LNCaP clone FGC (cell line): ENCODE data around the gene DNAH14.

Experiments
- DNase-seq: peaks from one replicate; pipeline ENCODE4 v3.0.0-alpha.2; 2011; ENCODE audit warnings: low read depth
- H3K4me3 ChIP-seq: 2 replicates; pipeline ENCODE4 v1.5.1; 2011; ENCODE audit warnings: mild to moderate bottlenecking, low read depth, low read length, control low read depth
- TF ChIP-seq, protein P1 (sequence below): IDR thresholded peaks from 2 replicates; pipeline ENCODE4 v1.5.1; 2012; ENCODE audit warnings: mild to moderate bottlenecking; ENCODE audit not compliant: control insufficient read depth, insufficient read depth; ENCODE audit errors: extremely low read depth

Gene DNAH14

DNA sequence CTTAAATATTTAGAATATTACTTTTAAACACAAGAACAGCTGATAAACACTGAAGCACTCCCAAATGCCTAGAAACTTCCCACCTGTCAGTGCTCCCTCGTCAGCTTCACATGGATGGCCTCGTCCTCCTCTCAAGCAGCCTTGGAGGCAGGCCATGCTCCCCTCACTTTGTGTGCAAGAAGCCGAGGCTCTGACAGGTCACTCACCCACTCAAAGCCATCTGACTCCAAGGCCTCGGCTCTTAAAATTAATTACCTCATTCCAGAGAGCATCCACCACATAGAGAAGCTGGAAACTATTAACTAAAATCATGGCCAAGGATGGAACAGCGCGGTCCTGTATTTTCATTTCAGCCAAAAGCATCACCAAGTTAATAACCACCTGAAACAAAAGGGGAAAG lies 480.6 kb downstream of the DNAH14 start:
- H3K4me3 ChIP-seq = no peak overlapping the region
- TF ChIP-seq, protein P1, sequence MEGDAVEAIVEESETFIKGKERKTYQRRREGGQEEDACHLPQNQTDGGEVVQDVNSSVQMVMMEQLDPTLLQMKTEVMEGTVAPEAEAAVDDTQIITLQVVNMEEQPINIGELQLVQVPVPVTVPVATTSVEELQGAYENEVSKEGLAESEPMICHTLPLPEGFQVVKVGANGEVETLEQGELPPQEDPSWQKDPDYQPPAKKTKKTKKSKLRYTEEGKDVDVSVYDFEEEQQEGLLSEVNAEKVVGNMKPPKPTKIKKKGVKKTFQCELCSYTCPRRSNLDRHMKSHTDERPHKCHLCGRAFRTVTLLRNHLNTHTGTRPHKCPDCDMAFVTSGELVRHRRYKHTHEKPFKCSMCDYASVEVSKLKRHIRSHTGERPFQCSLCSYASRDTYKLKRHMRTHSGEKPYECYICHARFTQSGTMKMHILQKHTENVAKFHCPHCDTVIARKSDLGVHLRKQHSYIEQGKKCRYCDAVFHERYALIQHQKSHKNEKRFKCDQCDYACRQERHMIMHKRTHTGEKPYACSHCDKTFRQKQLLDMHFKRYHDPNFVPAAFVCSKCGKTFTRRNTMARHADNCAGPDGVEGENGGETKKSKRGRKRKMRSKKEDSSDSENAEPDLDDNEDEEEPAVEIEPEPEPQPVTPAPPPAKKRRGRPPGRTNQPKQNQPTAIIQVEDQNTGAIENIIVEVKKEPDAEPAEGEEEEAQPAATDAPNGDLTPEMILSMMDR = no peak
- DNase-seq = no peak

DNA sequence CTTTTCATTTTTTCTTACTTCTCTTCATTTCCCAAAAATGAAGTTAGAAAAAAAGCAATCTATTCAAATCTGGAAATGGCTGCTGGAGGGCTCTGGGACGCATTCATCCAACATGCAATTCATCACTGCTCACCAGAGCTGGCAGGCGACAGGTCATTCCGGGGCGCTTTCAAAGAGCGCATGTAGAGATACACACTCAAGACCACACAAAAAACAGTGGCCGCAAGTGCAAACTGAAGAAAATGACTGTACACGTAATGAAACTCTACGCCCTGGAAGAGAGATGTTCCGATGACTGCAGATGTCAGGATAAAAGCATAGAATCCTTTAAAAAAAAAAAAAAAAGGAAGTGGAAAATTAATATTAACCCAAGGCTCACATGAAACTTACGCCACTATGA lies 482.8 kb downstream of the DNAH14 start:
- DNase-seq = no peak
- no peak overlapping the region for H3K4me3 ChIP-seq
- TF ChIP-seq, protein P1 = no peak

DNA sequence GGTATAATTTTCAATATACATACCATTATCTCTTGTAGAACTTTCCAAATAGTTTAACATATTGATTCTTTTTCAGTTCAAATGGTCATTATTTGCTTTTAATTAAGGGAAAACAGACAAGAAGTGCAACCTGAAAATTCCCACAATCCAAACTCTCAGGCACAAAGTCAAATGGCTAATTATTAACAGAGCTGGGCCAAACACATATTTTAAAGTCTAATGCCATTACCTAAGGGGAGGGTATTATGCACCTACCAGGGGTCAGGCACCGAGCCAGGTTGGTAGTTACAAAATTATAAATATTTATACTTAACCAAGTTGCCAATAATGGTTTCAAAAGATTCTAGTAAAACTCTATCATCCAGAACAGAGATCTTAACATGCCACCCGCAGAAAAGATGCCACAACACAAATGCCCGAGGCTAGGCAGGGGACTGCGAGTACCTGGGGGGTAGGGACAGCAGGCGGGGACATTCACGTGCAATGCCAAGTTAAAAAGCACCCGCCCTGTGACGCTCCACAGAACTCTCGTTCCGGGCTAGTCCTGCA lies 483.4 kb downstream of the DNAH14 start:
- 0 out of 2 replicates have a peak overlapping the region, but pooled peaks have one; percentile 7 for H3K4me3 ChIP-seq
- peak; percentile 69 for DNase-seq
- TF ChIP-seq, protein P1 = no peak

DNA sequence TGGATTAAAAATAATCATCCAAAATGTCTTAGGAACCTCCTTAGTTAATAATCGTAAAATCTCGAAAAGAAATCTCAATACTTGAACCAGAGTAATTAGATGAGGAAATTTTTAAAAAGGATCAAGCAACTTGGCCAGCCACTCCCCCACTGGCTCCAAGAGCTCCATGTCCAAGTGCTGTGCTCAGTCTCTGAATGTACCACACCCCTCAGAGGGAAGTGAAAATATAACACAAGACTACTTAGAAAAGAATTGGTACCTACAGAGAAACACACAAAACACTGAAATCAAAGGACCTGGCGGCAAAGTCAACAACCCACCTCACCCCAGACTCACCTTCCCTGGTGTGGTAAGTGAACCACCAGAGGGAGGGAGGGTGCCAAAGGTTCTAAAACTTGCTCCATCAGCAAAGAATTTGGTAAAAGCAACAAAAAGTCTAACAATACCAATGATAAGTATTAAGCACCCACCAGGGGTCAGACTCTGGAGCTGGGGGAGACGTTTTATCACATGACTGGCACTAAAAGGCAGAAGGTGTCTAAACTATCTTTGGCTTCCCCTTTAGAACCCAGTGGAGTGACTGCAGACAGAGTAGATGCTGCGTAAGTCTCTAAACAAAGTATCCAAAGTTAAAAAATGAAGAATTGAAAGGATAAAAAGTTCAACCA lies 484.4 kb downstream of the DNAH14 start:
- TF ChIP-seq, protein P1 = no peak
- H3K4me3 ChIP-seq = no peak overlapping the region
- no peak for DNase-seq

DNA sequence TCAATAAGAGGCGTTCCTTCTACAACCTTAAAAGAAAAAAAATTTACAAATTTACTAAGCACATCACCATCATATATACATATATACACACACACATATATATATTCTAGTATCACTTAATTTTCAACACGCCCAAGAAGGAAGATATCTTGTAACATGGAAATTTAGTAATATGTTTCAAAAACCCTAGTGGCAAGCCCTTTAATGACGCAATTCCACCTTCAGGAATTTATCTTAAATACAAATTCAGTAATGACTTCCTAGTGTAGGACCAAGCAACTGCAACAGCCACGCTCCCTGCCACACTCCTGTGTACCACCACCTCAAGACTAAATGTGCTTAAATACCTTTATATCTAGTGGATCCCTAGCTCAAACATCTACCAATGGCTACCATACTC lies 485.8 kb downstream of the DNAH14 start:
- TF ChIP-seq, protein P1 = no peak
- DNase-seq = no peak
- H3K4me3 ChIP-seq = no peak overlapping the region

DNA sequence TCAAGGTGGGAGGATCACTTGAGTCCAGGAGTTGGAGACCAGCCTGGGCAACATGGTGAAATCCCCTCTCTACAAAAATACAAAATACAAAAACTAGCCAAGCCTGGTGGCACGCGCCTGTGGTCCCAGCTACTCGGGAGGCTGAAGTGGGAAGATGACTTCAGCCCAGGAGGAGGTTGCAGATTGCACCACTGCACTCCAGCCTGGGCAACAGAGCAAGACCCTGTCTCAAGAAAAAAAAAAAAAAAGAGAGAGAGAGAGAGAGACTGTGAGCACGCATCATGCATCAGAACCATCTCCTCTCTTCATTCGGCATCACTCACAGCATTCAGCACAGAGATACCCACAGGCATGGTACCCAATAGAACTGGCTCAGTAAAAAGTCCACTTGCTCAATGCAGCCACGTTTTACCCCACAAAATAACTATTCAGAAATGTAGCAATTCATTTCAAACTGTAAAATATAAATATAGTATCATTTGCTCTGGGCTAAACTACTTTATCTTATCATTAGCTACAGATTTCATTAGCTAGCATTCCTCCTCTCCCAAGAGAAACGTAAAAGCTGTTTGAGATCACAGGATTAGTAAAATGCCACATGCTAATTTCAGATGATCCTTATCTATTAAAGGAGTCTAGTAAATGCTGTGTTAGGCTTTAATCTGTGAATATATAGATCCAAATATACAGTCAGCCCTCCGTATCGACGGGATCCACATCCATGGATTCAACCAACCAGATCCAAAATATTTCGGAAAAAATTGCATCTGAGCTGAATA lies 486.7 kb downstream of the DNAH14 start:
- DNase-seq = no peak
- TF ChIP-seq, protein P1 = no peak
- H3K4me3 ChIP-seq = no peak overlapping the region
